C4-2B (cell line): ENCODE results near the gene PLIN5.
A peak's percentile ranks its signal among the peaks of the same experiment; 100 is the strongest.

Experiments
- H3K27ac ChIP-seq: fragments of 450-650 bp; 2 replicates; pipeline ENCODE4 v1.5.1; 2017
- CTCF ChIP-seq: fragments of 450-650 bp; conservative IDR thresholded peaks from 2 replicates; pipeline ENCODE4 v1.5.1; 2017; ENCODE audit warnings: mild to moderate bottlenecking
- ZFX ChIP-seq: fragments of 450-650 bp; IDR thresholded peaks from 2 replicates; pipeline ENCODE4 v1.6.1; 2017

The PLIN5 gene

GRCh38 chr19:4553775-4554174 lies 18.8 kb upstream of the PLIN5 start:
- no peak for TF ChIP-seq CTCF
- TF ChIP-seq ZFX: no peak
- H3K27ac ChIP-seq: no peak overlapping the region

DNA sequence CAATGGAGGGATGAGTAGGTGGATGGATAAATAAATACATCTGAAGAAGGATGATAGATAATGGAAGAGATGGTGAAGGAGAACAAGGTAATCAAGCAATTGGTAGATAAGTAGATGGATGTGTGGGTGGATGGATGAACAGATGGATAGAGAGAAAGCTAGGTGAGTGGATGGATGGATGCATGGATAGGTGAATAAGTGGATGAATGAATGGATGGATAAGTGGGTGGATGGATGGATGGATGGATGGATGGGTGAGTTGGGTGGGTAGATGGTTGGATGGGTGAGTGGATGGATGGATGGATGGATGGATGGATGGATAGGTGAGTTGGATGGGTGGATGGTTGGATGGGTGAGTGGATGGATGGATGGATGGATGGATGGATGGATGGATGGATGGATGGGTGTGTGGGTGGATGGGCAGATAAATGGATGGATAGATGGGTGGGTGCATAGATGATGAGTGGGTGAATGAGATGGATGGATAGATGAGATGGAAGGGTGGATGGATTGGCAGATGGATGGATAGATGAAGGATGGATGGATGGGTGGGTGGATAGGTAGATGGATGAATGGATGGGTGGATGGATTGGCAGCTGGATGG lies 18.2 kb upstream of the PLIN5 start:
- TF ChIP-seq CTCF: no peak
- no peak for TF ChIP-seq ZFX

GRCh38 chr19:4552525-4552819 lies 17.4 kb upstream of the PLIN5 start:
- H3K27ac ChIP-seq: no peak overlapping the region
- TF ChIP-seq CTCF (no peak), ZFX (no peak)

More for the DNA sequence above, 18.2 kb upstream of the PLIN5 start:
- H3K27ac ChIP-seq: no peak overlapping the region

DNA sequence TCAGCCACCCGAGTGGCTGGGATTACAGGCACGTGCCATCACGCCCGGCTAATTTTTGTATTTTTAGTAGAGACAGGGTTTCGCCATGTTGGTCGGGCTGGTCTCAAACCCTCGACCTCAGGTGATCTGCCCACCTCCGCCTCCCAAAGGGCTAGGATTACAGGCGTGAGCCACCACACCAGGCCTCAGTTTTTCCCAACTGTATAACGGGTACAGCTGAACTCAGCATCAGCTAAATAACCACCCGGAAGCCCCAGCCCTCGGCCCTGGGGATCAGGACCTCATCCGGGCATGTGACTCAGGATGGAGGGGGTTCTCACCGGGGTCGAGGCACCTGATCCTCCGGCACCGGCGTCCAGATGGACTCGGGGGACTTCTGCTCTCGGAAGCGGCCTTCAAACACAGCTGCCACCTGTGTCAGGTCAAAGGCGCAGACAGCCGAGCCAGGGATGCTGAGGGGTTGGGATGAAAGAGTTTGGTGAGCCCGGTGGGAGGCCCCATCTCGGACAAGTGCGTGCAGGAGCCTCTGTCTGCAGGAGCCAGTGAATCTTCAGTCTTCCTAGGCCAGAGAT lies 15.5 kb upstream of the PLIN5 start:
- TF ChIP-seq CTCF (no peak), ZFX (no peak)
- H3K27ac ChIP-seq: no peak overlapping the region

- TF ChIP-seq ZFX: no peak
- no peak for TF ChIP-seq CTCF
- no peak overlapping the region for H3K27ac ChIP-seq
Measured at GRCh38 chr19:4550018-4550417, 15.0 kb upstream of the PLIN5 start.

- TF ChIP-seq ZFX (no peak), CTCF (no peak)
- no peak overlapping the region for H3K27ac ChIP-seq
Measured at GRCh38 chr19:4548238-4548584, 13.2 kb upstream of the PLIN5 start.

GRCh38 chr19:4547303-4548237 lies 12.5 kb upstream of the PLIN5 start:
- H3K27ac ChIP-seq: no peak overlapping the region
- TF ChIP-seq ZFX (no peak), CTCF (peak; percentile 75)
